Dermis microvascular lymphatic vessel endothelial cell (primary cell): Measurements from ENCODE around the gene TTC27. TPM values are rescaled to one million over a fixed set of nuclear protein-coding genes. Genes with fewer than 3 reads are reported as not detected.
"Not testable (repeated sequence)": the region's sequence is repeated elsewhere in the genome, so short reads cannot be mapped to it uniquely, and the experiment has no call there.

Experiments
- DNase-seq, 2 donors: peaks; one replicate each; pipeline versions ENCODE4 v3.0.0 to v3.0.0-alpha.2; 2010; ENCODE audit warnings: low read depth in 2 of 2
- total RNA-seq: library from RNA; depleted of rRNA; stranded (reverse); fragments of >200 nt; gene quantifications from 2 replicates; pipeline ENCODE4 v1.2.1, GENCODE V29; 2014

Gene TTC27
- total RNA-seq: 17.3 and 18.6 TPM in 2 replicates

GRCh38 chr2:32627814-32628579, at the start of gene TTC27:
Gene TTC27, plus strand, starts transcription at chr2:32628050. Its CDS starts 243 bp downstream, at chr2:32628293.
- peak; percentile 86 to 95 for DNase-seq

DNA sequence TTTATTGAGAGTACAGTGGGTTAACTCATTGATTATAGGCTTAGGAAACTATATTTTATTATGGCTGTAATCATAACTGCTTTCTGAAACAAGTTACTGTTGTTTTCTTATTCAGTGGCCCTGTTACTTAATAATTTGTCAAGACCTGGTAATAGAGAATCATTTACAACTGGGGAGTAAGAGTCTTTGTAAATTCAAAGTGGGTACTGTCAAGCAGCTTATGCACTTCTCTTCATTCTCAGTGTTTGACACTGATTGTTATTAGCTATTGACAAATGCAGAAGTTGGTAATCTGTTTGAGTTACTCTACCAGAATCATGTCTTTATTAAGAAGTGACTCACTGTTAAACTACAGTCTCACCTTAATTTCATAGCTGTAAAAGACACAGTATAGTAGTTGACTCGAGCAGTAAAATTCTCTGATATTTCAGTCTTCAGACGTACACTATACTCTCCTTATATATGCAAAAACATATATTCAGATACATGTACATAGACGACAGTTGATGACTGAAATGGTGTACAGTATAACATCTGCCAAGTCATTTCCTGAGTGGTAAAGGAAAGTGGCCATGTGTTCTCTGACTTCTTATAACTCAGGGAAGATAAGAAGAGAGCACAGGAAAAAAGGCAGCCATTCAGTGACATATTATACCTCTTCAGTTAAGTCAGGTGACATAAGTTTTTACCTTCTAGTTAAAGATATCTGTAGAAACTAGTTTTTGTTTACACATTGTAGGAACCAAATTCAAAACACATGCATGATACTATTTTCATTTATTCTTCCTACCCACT, 36.0 kb upstream of the TTC27 start:
- DNase-seq: peak in 1 of 2 donors; percentile 79

DNA sequence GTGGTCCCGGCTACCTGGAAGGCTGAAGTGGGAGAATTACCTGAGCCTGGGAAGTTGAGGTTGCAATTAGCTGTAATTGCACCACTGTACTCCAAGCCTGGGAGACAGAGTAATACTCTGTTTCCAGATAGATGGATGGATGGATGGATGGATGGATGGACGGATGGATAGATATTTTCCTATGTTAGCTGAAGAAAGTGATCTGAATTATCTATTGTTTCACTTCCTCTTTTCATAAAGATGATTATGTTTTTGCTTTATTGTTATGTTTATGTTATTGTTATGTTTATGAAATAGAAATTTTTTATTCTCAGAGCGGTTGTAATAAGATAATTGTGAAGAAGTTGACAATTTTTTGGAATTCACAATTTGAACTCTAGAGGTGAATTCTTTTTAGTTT, 33.3 kb upstream of the TTC27 start:
- DNase-seq: no peak

DNA sequence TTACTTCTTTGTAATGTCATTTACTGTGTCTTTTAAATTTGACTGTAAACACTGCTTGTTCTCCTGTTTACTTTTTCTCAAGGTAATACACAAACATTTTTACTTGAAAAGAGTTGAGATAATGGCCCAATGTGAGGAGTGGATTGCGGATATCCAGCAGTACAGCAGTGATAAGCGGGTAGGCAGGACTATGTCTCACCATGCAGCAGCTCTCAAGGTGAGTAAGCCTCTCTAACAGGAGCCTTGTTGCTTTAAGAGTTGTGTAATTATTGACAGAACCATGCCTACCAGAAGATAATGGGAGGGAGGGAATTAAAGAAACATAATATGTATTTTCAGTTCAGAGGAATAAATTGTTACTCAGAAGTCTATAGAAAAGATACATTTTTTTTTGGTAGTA, 16.5 kb upstream of the TTC27 start:
- DNase-seq: no peak

DNA sequence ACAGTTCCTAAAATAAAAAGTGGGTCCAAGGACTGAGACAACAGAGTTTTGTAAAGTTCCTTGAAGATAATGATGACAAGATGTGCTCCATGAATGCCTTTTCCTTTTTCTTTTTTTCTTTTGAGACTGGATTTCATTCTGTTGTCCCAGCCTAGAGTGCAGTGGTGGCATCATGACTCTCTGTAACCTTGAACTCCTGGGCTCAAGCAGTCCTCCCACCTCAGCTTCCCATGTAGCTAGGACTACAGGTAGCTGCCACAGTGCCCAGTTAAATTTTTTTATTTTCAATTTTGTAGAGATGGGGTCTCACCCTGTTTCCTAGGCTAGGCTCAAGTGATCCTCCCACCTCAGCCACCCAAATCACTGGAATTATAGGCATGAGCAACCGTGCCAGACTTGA, 16.1 kb upstream of the TTC27 start:
- no peak for DNase-seq

DNA sequence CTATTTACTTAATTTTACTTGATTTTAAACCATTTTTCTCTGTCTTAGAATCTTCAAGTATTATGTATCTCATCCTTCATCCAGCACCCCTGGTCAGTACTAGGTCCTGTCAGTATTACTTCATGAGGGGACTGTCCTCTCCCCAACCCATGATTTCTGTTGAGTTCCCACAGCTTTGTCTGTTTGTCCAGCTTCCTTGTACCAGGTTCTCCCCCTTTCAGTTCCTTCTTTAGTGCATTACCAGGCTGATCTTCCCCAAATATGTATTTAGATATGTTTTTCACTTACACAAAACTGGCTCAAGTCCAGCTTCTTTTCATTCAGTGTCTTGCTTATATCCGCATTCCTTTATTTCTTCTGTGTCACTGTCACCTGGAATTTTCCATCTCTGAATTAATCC, 13.8 kb upstream of the TTC27 start:
- DNase-seq: no peak

- no peak for DNase-seq
These were observed 10.2 kb upstream of the TTC27 start for GRCh38 chr2:32617599-32618189.

GRCh38 chr2:32622570-32623310, 5.1 kb upstream of the TTC27 start:
- no peak for DNase-seq

DNA sequence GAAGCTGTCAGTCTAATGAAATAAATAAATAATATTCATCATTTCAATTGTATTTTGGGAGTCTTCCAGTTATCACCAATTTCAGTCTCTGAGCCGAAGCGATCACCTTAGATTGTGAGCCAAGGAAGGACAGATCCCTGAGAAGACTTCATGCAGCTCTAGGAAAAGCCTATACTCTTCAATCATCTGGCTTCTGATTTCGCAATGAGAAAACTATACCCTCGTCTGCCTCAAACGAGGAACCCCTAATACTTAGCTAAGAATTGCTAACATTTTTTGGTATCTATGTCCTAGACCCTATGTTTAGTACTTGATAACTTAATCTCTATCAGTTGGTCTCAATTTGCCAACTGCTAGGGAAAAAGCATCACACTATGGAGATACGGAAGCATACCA, 4.5 kb upstream of the TTC27 start:
- DNase-seq: no peak

GRCh38 chr2:32624812-32625211, 3.0 kb upstream of the TTC27 start:
- DNase-seq: no peak

GRCh38 chr2:32626639-32627221, 1.1 kb upstream of the TTC27 start:
- no peak for DNase-seq

DNA sequence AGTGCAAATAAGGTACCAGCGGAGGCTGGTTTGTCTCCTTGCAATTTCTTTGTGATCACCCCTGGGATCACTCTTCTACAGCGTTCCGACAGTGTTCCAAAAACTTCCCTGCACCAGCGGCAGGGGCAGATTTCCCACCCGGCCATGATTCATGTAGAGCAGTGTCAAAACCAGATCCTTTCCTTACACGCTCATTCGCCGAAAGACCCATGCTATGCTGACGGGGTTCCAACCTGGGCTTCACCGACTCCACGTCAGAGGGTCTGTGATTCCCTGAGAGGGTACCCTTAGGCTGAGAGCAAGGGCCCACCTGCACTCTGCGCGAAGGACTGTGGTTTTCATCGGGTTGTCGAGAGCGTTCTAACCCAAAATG, 423 bp upstream of the TTC27 start:
- DNase-seq: peak; percentile 18 to 49

- peak in 1 of 2 donors; percentile 19 for DNase-seq
These were observed 4.2 kb downstream of the TTC27 start for GRCh38 chr2:32632089-32632488.

- no peak for DNase-seq
These were observed 5.2 kb downstream of the TTC27 start for GRCh38 chr2:32633040-32633439.

- DNase-seq: not testable (repeated sequence)
These were observed 10.7 kb downstream of the TTC27 start for GRCh38 chr2:32638548-32638947.

- DNase-seq: no peak
These were observed 13.3 kb downstream of the TTC27 start for GRCh38 chr2:32641180-32641579.

DNA sequence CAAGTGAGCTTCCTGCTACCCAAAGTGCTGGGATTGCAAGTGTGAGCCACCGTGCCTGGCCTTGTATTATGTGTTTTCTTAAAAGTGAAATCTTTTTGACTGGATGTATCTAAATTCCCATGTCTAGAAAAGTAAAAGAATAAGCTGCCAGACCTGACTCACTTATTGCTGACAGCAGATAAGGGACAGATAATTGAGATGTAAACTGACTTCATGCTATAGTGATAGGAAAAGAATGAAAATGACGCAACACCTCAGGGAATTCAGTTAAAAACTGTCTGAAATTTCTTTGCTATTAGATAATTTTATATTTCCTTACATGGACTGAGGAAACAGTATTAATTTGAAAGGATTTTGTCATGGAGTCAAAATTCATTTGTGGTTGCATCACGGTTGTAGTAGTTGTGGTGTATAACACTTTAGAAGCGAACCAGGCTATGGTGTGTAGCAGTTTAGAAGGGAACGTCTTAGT, 19.4 kb downstream of the TTC27 start:
- DNase-seq: no peak

DNA sequence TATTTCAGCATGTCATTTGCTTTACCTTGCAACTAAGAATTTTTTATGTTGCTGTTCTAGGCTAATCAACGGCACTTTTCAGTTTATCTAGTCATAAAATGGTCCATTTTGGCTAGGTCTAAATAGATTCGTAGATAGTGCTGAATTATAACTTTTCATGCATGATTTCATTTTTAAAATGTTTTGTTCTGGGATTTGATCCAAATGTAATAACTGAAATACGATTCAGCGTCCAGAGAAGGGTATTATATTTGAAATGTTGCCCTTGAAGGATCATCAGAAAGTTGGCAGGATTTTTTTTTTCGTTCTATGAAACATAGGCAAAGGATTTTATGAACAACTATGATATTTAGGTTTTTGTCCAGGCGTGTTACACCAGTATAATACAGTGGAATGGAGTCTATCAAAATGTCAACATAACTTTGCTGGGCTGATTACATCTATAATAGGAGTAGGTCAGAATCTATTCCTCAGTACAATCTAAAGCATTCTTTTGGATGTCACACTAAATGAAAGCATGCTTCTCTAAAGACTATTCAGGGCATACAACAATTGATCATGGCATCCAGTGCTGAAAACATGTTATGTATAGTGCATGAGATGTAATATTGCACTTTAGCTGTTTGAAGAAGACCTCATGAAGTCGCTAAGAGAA, 24.8 kb downstream of the TTC27 start:
- DNase-seq: no peak

DNA sequence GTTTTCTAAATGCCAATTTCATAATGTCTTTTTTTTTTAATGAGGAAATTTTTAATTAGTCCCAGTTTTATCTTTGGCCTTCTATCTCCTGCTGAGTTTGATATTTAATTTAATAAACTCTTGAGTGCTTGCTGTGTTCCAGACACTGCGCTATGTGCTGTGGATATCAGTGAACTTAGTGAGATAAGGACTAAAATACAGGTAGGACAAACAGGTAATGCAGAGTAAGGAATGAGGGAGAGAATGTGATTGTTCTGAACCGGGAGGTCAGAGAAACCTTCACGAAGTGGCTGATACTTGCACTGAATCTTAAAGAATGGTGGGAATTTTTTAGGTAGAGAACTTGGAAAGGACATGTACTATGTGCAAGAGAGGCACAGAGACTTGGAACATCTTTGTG, 28.2 kb downstream of the TTC27 start:
- DNase-seq: no peak

GRCh38 chr2:32663864-32664263, 36.0 kb downstream of the TTC27 start:
- peak in 1 of 2 donors; percentile 1 for DNase-seq

GRCh38 chr2:32666704-32667103, 38.9 kb downstream of the TTC27 start:
- DNase-seq: no peak
